ENCODE measurements around the gene TUBA8.

DNA sequence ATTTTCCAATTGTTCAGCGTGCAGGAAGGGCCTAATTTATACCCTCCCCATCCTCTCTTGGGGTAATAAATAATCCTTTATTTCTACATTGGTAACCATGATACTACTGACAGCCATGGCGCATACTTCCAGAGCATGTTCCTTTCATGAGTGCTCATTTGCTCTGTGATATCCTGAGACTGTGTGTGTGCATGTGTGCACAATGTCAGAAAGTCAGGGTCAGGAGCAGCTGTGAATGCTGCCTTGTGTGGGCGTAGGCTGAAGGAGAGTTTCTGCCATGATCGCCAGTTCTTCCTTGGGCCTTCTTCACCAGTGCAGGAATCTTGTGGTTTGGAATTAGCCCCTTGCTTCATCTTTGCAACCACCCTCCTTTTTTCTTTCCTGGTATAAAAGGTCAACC lies 10.2 kb downstream of the TUBA8 start:
- no peak for TF ChIP-seq POLR2A (IDR thresholded peaks at IDR 0.05)
- TF ChIP-seq, protein P1, sequence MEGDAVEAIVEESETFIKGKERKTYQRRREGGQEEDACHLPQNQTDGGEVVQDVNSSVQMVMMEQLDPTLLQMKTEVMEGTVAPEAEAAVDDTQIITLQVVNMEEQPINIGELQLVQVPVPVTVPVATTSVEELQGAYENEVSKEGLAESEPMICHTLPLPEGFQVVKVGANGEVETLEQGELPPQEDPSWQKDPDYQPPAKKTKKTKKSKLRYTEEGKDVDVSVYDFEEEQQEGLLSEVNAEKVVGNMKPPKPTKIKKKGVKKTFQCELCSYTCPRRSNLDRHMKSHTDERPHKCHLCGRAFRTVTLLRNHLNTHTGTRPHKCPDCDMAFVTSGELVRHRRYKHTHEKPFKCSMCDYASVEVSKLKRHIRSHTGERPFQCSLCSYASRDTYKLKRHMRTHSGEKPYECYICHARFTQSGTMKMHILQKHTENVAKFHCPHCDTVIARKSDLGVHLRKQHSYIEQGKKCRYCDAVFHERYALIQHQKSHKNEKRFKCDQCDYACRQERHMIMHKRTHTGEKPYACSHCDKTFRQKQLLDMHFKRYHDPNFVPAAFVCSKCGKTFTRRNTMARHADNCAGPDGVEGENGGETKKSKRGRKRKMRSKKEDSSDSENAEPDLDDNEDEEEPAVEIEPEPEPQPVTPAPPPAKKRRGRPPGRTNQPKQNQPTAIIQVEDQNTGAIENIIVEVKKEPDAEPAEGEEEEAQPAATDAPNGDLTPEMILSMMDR (IDR thresholded peaks at IDR 0.05): no peak
- no peak for TF ChIP-seq POLR2AphosphoS5 (IDR thresholded peaks at IDR 0.05)
